HG03196 (cell line): Measurements from ENCODE around the gene PLCB4.

ENCODE experiments used
- ATAC-seq: cut with Tn5 transposase; IDR thresholded peaks from one replicate; pipeline ENCODE4 v1.9.1; 2021; ENCODE audit not compliant: unreplicated experiment

PLCB4 gene

DNA sequence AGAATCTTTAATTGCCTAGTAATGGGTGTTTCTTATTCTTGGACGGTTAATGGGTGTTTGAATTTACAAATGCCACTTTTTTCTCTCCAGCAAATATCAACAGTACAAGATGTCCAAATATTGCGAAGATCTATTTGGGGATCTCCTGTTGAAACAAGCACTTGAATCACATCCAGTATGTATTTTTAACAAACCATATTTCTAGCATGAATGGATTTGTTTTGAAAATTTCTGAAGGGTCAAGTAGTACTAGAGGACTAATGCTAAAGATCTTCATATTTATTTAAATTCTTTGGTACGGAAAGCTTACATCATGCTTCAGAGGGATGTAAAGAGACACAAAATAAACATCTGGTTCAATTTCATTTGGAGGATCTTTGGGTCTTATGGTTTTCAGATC, 321.6 kb downstream of the PLCB4 start:
- ATAC-seq: no peak

DNA sequence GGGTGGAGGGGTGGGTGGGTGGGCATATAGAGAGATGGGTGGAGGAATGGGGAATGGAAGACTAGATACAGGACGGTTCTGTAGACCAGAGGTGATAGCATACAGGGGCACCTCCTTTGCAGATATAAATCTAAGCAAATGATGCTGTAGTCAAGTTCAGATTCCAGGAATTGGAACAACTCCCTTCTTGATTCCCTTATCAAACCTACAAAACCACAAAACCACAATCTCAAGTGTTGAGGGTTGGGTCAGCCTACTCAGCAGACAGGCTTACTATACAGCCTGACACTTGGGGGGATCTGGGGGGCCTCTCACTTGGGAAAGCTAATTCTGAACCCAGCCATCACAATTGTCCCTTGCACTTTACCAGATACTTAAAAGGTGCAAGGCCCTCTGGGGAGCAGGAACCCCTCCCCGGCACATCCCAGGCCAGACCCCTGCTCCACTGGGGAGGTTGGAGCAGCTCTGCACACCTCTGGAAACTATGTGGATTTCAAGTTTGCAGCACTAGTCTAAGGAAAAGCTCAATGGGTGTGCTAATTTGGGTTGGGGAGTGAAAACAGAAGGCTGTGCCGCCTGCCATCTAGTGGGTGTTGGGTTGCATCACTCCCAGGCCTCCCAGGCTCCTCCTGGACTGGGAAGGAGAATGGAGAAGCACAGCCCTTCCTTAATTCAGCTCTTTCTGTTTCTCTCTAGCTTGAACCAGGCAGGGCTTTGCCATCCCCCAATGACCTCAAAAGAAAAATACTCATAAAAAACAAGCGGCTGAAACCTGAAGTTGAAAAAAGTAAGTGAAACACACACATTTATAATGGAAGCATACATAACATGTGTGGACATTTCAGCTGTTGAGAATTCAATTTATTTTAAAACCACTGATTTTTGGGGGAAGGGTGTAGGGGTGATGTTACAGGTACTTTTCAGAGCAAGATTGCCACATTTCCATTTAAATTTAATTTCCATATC, 324.3 kb downstream of the PLCB4 start:
- no peak for ATAC-seq

DNA sequence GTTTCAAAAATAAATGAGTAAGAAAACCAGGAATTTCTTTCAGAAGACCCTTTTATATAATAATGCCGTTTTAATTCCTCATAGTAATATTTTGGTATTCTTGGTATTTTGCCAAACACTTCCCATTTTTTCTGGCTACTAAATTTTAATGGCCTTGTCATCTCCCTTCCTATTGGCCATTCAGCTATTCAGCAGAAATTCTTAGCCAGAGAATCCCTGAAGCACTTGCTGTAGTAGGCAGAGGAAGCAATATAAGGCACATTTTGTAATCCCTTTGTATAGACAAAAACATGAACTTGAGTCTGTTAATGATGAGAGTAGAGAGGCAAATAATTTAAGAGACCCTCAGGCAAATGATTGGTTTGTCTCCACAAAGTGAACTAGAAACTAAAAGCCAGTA, 327.1 kb downstream of the PLCB4 start:
- no peak for ATAC-seq

DNA sequence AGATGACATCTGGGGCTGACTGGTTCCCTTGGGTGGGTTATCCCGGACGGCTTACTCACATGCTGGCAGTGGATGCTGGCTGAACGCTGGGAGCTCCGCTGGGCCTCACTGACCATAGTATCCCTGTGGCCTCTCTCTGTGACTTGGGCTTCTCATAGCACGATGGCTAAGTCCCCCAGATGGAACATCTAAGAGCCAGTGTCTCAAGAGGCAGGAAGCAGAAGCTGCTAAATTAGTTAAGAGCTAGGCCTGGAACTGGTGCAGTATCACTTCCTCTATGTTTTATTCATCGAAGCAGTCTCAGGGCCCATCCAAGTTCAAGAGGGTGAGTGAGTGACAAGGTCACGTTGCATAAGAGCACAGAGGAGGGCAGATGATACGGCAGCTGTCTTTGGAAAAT, 329.0 kb downstream of the PLCB4 start:
- peak; percentile 94 for ATAC-seq

DNA sequence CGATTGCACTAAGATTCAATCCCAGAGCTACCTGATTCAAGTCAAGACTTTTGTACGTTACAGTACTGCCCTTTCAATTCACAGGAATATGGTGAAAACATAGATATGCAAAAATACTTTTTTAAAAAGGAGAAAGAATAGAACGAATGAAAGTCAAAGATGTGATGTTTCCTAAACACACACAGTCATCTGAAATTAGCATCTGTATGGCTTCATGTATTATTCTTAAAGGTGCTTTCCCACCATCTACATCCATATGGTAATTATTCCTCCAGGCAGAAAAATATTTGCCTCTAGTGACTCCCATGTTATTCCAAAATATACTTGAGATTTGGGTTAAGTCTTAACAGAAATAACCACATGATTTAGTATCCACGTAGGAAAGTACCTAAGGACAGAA, 330.0 kb downstream of the PLCB4 start:
- ATAC-seq: no peak

DNA sequence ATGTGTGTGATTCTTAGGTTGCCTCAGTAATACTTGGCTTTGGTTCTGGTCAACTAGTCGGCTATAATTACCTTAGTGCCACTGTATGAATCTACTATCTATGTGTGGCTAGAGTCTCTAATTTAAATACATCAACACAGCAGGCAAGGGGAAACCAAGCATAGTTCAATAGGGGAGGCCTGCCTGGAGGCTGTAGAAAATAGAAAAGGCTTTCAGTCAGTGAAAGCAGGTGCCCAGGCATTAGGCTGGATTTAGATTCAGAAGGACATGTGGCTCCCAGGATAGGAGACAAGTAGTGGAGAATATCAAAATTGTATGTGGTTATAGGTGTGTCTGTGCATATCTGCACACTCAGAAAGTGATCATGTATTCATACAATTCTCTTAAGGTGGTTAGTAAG, 330.4 kb downstream of the PLCB4 start:
- no peak for ATAC-seq

DNA sequence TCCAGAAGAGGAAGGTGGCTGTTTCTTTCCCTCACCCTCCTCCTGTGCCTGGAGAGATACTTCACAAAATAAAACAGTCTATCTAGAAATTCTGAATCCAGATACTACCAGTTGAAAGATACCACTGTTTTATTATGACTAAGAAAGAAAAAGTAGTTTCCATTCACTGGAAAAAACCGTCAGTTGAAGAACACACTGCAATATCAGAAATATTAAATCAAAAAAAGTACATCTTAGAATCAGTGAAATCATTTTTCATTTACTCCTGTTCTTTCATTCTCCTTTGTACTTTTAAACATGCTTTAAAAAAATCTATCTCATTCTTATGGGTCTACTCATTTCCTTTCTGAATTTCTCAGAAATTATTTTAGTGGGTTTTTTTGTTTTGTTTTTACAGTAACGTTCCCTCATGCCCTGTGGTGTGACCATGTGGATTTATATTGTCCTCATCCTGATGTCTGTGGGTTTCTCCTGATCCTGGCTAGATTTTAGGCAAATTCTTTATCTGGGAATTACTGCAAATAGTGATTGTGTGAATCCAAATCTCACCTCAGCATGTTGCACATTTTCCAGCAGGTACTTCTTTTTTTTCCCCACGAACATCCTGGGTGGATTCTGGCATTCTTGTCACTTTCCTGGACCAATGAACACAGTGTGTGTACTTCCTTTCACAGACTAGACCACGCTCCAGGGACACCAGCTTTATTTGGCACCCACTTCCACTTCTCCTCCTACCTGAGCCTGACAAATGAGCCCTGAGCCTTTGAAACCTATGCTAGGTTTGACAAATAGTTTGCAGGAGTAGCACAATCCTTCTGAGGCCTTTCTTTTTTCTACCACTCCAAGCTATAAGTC, 331.5 kb downstream of the PLCB4 start:
- no peak for ATAC-seq

DNA sequence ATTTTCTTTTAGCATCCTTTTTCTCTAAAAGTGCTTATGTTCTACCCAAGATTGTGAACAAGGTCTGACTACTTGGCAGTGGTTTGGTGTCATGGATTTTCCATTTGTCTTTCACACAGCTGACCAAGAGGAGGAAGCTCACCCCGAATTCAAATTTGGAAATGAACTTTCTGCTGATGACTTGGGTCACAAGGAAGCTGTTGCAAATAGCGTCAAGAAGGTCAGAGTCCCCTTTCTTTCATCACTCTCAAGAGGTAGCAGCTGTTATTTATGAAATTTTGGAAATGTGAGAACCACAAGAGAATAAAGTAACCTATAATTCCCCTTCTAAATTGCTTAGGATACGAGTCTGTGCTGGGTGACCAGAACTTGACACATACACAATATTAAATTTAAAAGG, 332.5 kb downstream of the PLCB4 start:
- no peak for ATAC-seq

DNA sequence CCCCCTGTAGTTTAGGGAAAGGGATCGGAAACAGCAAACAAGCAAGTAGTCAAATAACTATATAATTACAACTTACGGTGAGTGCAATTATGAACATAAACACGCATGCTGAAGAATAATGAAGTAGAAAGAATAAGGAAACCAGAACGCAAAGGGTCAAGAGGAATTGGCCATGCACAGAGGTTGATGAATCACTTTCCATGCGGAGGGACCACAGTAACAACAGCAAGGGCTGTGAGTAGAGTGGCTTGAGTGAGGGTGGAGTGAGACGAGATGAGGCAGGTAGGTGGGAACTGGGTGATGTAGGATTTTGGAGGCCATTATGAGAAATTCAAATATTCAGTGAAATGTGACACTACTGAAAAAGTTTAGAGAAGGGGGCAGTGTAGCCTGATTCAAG, 333.3 kb downstream of the PLCB4 start:
- ATAC-seq: no peak

DNA sequence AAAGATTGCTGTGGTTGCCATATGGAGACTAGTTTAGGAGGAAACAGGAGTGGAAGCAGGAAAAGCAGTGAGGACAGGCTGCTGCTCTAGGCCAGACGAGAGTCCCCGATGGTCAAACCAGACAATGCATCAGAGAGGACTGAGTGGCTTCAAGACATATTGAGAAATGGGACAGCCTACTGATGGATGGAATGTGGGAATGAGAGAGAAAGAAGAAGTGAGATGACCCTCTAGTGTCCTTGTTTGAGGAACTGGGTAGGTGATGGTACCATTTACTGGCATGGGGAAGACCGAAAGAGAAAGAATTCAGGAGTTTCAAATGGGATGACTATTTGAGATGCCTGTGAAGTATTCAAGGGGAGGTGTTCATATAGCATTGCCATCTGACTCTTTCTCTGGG, 333.7 kb downstream of the PLCB4 start:
- no peak for ATAC-seq

DNA sequence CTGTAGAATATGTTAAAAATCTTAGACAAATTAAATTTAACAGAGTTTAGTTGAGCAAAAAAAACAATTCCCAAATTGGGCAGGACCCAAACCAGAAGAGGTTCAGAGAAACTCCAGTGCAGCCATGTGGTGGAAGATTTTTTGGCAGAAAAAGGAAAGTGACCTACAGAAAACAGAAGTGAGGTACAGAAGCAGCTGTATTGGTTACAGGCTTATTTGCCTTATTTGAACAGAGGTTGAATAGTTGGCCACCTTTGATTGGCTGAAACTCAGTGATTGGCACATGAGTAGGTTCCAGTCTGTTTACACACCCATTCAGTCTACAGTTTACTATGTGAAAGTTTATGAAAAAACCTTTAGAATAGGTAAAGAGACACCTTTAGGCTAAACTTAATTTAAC, 334.6 kb downstream of the PLCB4 start:
- ATAC-seq: no peak

DNA sequence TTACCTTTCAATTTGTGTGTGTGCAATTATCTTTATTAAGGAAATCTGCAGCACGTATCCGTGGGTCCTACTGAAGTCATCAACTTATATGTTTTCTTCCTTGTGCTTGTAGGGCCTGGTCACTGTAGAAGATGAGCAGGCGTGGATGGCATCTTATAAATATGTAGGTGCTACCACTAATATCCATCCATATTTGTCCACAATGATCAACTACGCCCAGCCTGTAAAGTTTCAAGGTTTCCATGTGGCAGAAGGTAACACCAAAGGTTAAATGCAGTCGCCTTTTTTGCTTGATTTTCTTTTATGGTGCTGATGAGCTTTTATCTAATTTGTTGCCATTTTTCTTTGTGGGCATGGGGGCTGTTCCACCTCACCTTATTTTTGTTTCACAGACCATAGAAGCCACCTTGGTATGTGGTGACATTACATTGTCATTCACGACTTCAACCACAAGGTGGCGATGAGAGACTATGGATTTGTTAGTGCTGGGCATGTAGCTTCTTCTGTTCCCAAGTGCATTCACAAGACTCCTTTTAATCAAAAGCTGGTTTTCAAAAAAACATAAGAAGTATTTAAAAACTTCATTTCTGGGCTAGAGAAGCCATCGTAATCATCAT, 339.0 kb downstream of the PLCB4 start:
- ATAC-seq: peak; percentile 62

DNA sequence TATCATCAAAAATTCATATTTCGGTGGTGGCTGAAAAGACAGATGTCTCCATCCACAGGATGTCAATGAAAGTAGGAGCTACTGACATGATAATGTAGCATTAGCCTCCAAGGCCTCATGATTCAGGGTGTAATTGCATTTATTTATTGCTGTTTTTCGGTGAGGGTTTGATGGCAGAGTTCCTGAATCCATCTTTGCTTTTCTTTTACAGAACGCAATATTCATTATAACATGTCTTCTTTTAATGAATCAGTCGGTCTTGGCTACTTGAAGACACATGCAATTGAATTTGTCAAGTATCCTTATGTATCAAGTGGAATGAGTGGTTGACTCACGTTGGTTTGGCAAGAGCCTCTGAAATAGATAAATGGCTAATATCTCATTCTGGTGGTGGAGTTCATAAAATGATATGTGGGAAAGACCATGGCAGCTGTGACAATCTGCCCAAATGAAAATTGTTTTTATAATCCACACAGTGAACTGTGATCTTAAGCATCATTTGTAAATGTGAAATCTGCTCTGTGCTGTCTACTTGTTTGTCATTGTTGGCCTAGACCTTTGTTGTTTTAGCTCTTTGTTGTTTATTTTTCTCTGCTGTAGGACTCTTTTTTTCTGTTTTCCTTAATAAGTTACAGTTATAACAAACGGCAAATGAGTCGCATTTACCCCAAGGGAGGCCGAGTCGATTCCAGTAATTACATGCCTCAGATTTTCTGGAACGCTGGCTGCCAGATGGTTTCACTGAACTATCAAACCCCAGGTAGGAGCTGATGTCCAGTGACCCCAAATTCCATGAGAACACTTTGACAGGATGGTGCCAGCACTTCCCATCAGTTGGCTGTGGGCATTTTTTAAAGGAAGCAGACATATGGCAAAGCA, 339.8 kb downstream of the PLCB4 start:
- ATAC-seq: no peak

DNA sequence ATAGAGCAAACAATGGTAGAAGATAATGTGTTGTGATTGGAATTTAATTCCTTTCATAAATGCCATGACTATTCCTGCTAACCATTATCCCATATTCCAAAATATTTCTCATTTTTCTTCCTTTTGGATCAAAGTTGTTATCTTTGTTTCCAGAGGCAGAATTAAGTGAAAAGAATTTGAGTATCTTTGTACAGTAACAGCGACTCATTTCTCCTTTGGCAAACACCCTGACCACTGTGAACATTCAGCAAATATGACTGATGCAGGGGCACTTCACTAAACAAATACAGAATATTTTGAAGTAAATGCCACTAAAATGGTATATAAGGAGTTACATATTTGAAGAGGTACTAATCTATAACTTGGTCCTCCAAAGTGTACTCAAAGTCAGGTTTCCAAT, 340.5 kb downstream of the PLCB4 start:
- no peak for ATAC-seq

DNA sequence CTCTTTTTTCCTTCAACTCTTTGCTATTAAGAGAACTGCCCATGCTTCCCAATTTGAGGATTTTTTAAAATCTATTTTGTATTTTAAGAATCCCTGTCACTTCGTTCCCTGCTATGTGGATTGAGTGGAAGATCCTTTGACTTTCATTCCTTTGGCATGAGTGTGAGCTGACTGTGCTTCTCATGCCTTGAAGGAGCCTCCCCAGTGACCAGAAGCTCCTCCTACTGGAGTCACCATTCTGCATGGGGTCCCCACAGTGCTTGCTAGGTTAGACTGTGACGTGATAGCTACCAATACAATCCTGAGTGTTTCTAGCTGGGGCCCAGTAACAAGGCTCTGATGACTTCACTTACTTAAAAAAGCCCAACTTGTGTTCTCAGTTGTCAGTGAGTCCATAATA, 341.1 kb downstream of the PLCB4 start:
- no peak for ATAC-seq

DNA sequence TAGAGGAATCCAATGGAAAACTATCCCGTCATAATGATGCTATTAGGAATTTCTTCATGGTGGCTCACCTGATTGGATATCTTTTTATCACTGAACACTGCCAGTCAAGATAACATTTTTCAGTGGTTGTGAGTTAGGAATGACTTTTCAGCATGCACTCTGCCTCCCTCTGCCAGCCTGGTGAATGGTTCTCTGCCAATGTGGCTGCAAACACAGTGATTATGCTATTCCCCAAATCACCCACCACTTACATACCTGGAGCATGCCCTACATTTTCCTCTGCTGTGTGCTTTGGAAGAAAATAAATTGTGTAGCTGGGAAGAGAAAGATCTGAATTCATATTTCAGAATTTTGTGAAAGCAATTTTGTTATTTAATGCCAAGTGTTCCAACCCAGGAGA, 342.9 kb downstream of the PLCB4 start:
- ATAC-seq: no peak

DNA sequence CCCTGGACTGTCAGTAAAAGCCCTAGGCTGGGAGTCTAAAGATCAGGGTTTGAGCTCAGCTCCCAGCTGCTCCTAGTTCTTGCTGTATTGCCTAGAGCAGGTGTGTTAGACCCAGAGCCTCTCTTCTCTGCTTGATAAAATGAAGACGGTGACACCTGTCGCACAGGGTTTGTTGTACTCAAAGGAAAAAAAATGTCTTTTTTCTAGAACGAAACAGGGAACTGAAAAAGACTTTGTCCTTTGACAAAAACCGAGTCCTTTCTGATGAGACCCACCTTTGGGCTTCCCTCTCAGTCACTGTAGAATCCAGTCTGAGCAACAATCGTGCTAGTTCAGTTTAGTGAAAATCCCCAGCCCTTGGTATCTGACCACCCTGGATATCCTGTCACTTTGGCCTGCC, 343.4 kb downstream of the PLCB4 start:
- no peak for ATAC-seq

DNA sequence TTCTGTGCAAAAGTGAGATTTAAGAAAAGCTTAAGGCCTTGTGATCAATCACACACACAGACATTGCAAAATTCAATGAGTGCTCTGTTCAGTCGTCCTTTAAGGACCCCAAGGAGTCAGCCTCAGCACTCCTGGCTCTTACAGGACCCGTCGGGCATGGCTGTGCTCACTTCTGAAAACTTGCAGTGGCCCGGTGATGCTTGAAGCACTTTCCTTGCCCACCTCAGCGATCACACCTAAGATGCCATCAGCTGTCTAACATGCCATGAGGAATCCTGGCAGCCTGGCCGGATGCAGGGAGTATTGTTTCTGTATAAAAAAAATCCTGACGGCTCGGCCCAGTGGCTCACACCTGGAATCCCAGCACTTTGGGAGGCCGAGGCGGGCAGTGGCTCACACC, 344.1 kb downstream of the PLCB4 start:
- no peak for ATAC-seq

DNA sequence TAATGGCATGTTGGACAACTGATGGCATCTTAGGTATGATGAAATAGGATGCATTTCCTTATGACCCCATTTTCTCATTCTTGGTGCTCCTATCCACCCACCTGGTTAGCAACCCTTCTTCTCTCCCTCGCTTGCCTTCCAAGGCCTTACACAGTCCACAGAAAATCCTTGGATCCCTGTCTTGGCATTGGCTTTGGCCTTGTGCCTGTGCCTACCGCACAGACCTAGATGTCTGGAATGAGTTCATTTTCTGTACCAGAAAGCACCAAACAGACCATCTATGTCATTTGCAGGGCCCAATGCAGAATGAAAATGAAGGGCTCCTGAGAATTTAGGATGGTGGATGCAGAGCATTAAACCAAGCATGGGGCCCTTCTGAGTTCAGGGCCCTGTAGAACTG, 346.5 kb downstream of the PLCB4 start:
- ATAC-seq: no peak

DNA sequence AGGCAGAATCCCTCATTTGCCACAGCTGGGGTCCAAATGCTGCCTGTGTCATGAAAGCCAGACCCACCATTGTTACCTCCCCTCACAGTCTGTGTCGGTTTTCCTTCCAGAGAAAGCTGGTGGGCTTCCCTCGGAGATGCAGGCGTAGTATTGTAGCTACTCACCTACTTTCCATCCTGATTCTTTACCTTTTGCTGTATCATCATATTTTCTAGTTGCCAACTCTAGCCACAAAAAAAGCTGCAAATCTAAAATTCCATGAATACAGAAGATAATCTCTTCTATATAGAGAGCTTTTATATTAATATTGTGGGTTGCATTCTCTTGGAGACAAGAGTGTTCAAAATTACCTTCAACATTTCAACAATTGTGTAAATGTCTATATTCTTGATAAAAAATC, 347.5 kb downstream of the PLCB4 start:
- no peak for ATAC-seq

DNA sequence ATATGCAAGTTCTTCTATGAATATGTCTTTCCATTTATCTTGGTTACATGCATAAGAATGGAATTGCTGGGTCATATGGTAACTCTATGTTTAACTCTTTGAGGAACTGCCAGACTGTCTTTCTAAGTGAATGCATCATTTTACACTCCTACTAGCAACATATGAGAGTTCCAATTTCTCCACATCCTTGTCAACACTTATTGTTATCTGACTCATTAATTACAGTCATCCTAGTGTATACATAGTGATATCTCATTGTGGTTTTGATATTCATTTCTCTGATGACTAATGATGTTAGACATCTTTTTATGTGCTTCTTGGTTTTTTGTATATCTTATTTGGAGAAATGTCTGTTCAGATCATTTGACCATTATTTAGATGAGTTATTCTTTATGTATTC, 348.8 kb downstream of the PLCB4 start:
- no peak for ATAC-seq
